Neural progenitor cell (in vitro differentiated cells): ENCODE measurements around the gene ZCCHC3. TPM values are rescaled to one million over a fixed set of nuclear protein-coding genes. Genes with fewer than 3 reads are reported as not detected.

Source experiments
- DNase-seq: peaks from one replicate; pipeline ENCODE4 v3.0.0-alpha.2; 2016; ENCODE audit warnings: low spot score
- H2AFZ ChIP-seq: fragments of 200-600 bp; sonication (generic); replicated peaks from 2 replicates; pipeline ENCODE4 v1.6.1; 2016; ENCODE audit warnings: antibody characterized with exemption
- H3F3A ChIP-seq: fragments of 200-600 bp; sonication (generic); 2 replicates; pipeline ENCODE4 v1.6.1; 2016; ENCODE audit warnings: antibody characterized with exemption, low read depth
- H3K27ac ChIP-seq: fragments of 200-600 bp; sonication (generic); 2 replicates; pipeline ENCODE4 v1.5.1; 2016; ENCODE audit warnings: mild to moderate bottlenecking
- H3K27me3 ChIP-seq: fragments of 200-600 bp; sonication (generic); 2 replicates; pipeline ENCODE4 v1.6.1; 2016; ENCODE audit warnings: mild to moderate bottlenecking, moderate library complexity
- H3K36me3 ChIP-seq: fragments of 200-600 bp; sonication (generic); 2 replicates; pipeline ENCODE4 v1.5.1; 2016
- H3K4me1 ChIP-seq: fragments of 200-600 bp; sonication (generic); 2 replicates; pipeline ENCODE4 v1.6.1; 2016; ENCODE audit warnings: mixed run types
- H3K4me2 ChIP-seq: fragments of 200-600 bp; sonication (generic); 2 replicates; pipeline ENCODE4 v1.6.1; 2016
- H3K4me3 ChIP-seq: fragments of 200-600 bp; sonication (generic); 2 replicates; pipeline ENCODE4 v1.5.1; 2016
- H3K79me2 ChIP-seq: fragments of 200-600 bp; sonication (generic); 2 replicates; pipeline ENCODE4 v1.6.1; 2016; ENCODE audit warnings: low read depth
- H3K9ac ChIP-seq: fragments of 200-600 bp; sonication (generic); 2 replicates; pipeline ENCODE4 v1.6.1; 2016
- H3K9me3 ChIP-seq: fragments of 200-600 bp; sonication (generic); 2 replicates; pipeline ENCODE4 v1.5.1; 2016; ENCODE audit warnings: low read depth
- H4K20me1 ChIP-seq: fragments of 200-600 bp; sonication (generic); 2 replicates; pipeline ENCODE4 v1.6.1; 2016; ENCODE audit warnings: low read depth
- H3K27ac Mint-ChIP-seq: 3 replicates; pipeline ENCODE4 v1.8.0; 2021; ENCODE audit warnings: mixed read lengths
- H3K27me3 Mint-ChIP-seq: 2 replicates; pipeline ENCODE4 v1.8.0; 2022; ENCODE audit warnings: low read depth, mild to moderate bottlenecking, inconsistent platforms, moderate library complexity, mixed read lengths; ENCODE audit not compliant: insufficient read depth
- H3K36me3 Mint-ChIP-seq: 3 replicates; pipeline ENCODE4 v1.8.0; 2021; ENCODE audit warnings: mixed read lengths
- H3K4me1 Mint-ChIP-seq: 3 replicates; pipeline ENCODE4 v1.8.0; 2021; ENCODE audit warnings: mixed read lengths
- H3K4me3 Mint-ChIP-seq: 3 replicates; pipeline ENCODE4 v1.8.0; 2021; ENCODE audit warnings: mild to moderate bottlenecking, moderate library complexity, mixed read lengths
- H3K9me3 Mint-ChIP-seq: 3 replicates; pipeline ENCODE4 v1.8.0; 2020; ENCODE audit warnings: mixed read lengths
- CTCF ChIP-seq: fragments of 200-600 bp; sonication (generic); IDR thresholded peaks from 2 replicates; pipeline ENCODE4 v1.5.1; 2017; ENCODE audit warnings: antibody characterized with exemption, mild to moderate bottlenecking
- EZH2 ChIP-seq: fragments of 200-600 bp; sonication (generic); IDR thresholded peaks from 2 replicates; pipeline ENCODE4 v1.6.1; 2017; ENCODE audit warnings: antibody characterized with exemption, mild to moderate bottlenecking, moderate library complexity
- EZH2phosphoT487 ChIP-seq: fragments of 200-600 bp; sonication (generic); IDR thresholded peaks from 2 replicates; pipeline ENCODE4 v1.6.1; 2017; ENCODE audit warnings: antibody characterized with exemption
- total RNA-seq: library from RNA; depleted of rRNA; stranded (reverse); fragments of >200 nt; gene quantifications from 2 replicates; pipeline ENCODE4 v1.2.3, GENCODE V29; 2015; ENCODE audit warnings: low replicate concordance

The ZCCHC3 gene
- total RNA-seq, 1 donor from 2014 or later = 24.2 TPM

GRCh38 chr20:298776-299391 lies 1.5 kb downstream of the ZCCHC3 start:
- peaks cover 38% of the 10 kb centered on the region for H4K20me1 ChIP-seq

GRCh38 chr20:300345-300990 lies 3.1 kb downstream of the ZCCHC3 start:
- H3K9me3 ChIP-seq = no peaks in the 10 kb centered on the region
- Mint-ChIP-seq H3K27ac (peak overlapping the region; percentile 68), H3K4me3 (peak overlapping the region; percentile 99), H3K9me3 (peaks cover 2% of the 10 kb centered on the region), H3K27me3 (peaks cover 10% of the 10 kb centered on the region), H3K4me1 (peaks cover 55% of the 10 kb centered on the region), H3K36me3 (peaks cover 12% of the 10 kb centered on the region)
- H3K36me3 ChIP-seq = no peaks in the 10 kb centered on the region
- H3K9ac ChIP-seq = no peak overlapping the region
- H3K27ac ChIP-seq = peak overlapping the region; percentile 35
- peaks cover 41% of the 10 kb centered on the region for H3K4me1 ChIP-seq
- H2AFZ ChIP-seq = no peak overlapping the region
- no peak for TF ChIP-seq CTCF
- no peak for TF ChIP-seq EZH2
- TF ChIP-seq EZH2phosphoT487 = no peak
- H3K4me2 ChIP-seq = peak overlapping the region; percentile 95
- no peak for DNase-seq
- peaks cover 38% of the 10 kb centered on the region for H4K20me1 ChIP-seq
- peaks cover 14% of the 10 kb centered on the region for H3K27me3 ChIP-seq
- peaks cover 55% of the 10 kb centered on the region for H3F3A ChIP-seq
- peak overlapping the region; percentile 95 for H3K4me3 ChIP-seq
- peaks cover 50% of the 10 kb centered on the region for H3K79me2 ChIP-seq

More at GRCh38 chr20:298776-299391, 1.5 kb downstream of the ZCCHC3 start:
- H3K4me1 ChIP-seq = peaks cover 41% of the 10 kb centered on the region
- peak overlapping the region; percentile 95 for H3K4me2 ChIP-seq
- H2AFZ ChIP-seq = no peak overlapping the region
- Mint-ChIP-seq H3K27me3 (peaks cover 14% of the 10 kb centered on the region), H3K4me1 (peaks cover 54% of the 10 kb centered on the region), H3K36me3 (peaks cover 11% of the 10 kb centered on the region), H3K27ac (no peak overlapping the region), H3K9me3 (no peaks in the 10 kb centered on the region), H3K4me3 (peak overlapping the region; percentile 99)
- peaks cover 55% of the 10 kb centered on the region for H3F3A ChIP-seq
- H3K36me3 ChIP-seq = no peaks in the 10 kb centered on the region
- H3K27me3 ChIP-seq = peaks cover 22% of the 10 kb centered on the region
- H3K27ac ChIP-seq = no peak overlapping the region
- TF ChIP-seq EZH2phosphoT487 (no peak), CTCF (no peak), EZH2 (no peak)
- H3K4me3 ChIP-seq = peak overlapping the region; percentile 95
- DNase-seq = no peak
- H3K9me3 ChIP-seq = no peaks in the 10 kb centered on the region
- H3K9ac ChIP-seq = peak overlapping the region; percentile 81
- H3K79me2 ChIP-seq = peaks cover 50% of the 10 kb centered on the region

GRCh38 chr20:301886-302848 lies 4.8 kb downstream of the ZCCHC3 start:
- peaks cover 44% of the 10 kb centered on the region for H3F3A ChIP-seq
- no peak overlapping the region for H3K4me2 ChIP-seq
- H3K27me3 ChIP-seq = no peaks in the 10 kb centered on the region
- Mint-ChIP-seq H3K4me3 (peak overlapping the region; percentile 17), H3K4me1 (peaks cover 45% of the 10 kb centered on the region), H3K9me3 (peaks cover 2% of the 10 kb centered on the region), H3K27me3 (peaks cover 10% of the 10 kb centered on the region), H3K36me3 (peaks cover 12% of the 10 kb centered on the region), H3K27ac (peak overlapping the region; percentile 29)
- no peak overlapping the region for H3K9ac ChIP-seq
- no peaks in the 10 kb centered on the region for H3K36me3 ChIP-seq
- H3K79me2 ChIP-seq = peaks cover 44% of the 10 kb centered on the region
- no peak overlapping the region for H2AFZ ChIP-seq
- peaks cover 38% of the 10 kb centered on the region for H4K20me1 ChIP-seq
- DNase-seq = peak; percentile 67
- H3K4me3 ChIP-seq = no peak overlapping the region
- TF ChIP-seq CTCF (no peak), EZH2 (no peak), EZH2phosphoT487 (no peak)
- peak overlapping the region; percentile 54 for H3K27ac ChIP-seq
- peaks cover 37% of the 10 kb centered on the region for H3K4me1 ChIP-seq
- H3K9me3 ChIP-seq = no peaks in the 10 kb centered on the region
